GM19438 (cell line): ENCODE results near the gene MECR.
A peak's percentile ranks its signal among the peaks of the same experiment; 100 is the strongest.
"Not testable (repeated sequence)": the region's sequence is repeated elsewhere in the genome, so short reads cannot be mapped to it uniquely, and the experiment has no call there.

ENCODE experiments used
- ATAC-seq: cut with Tn5 transposase; IDR thresholded peaks from one replicate; pipeline ENCODE4 v1.9.1; 2021; ENCODE audit warnings: low read depth; ENCODE audit not compliant: unreplicated experiment

MECR gene

DNA sequence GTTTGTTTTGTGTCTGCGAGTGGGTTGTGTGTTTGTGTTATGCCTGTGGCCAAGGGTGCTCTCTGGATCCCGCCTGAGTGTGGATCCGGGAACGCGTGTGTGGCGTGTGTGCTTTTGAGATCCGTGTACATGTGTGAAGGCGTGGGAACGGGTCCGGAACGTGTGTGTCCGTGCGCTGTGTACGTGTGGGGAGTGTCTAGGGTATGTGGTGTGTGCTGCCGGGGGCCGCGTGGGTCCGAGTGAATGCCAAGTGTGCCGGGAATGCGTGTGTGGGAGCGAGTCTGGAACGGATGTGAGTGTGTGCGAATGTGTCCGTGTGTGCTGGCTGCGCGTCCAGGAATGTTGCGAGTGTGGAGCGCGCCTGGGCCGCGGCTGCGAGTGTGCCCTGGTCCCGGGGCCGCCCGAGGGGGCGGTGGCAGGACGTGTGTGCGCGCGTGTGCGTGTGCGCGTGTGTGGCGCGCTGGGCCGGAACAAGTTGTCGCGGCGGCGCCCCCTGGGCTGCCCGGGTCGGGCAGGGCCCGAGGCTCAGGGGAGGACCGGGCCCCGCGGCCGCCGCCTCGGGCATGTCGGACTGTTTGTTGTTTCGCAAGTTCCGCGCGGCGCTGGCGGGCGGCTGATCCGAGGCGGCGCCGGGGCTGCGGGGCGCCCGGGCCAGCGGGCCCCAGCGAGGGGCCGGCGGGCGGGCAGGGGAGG is 6.5 kb upstream of the MECR start:
- ATAC-seq = no peak

DNA sequence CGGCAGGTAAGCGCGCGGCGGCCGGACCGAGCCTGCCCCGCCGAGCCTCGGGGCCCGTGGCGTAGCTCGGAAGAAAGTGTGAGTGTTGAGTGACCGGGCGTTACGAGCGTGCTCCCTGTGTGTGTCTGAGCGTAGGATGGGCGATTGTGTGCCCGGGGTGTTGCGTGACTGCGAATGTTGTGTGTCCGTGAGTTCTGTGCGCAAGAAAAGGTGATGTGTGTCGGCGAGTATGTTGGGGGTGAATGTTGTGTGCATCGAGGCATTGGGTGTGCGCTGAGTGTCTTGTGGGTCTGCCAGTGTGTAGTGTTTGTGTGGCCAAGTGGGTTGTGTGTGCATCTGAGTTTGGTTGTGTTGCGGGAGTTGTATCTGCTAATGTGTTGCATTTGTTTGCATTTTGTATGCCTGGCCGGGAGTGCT is 6.0 kb upstream of the MECR start:
- ATAC-seq = no peak

DNA sequence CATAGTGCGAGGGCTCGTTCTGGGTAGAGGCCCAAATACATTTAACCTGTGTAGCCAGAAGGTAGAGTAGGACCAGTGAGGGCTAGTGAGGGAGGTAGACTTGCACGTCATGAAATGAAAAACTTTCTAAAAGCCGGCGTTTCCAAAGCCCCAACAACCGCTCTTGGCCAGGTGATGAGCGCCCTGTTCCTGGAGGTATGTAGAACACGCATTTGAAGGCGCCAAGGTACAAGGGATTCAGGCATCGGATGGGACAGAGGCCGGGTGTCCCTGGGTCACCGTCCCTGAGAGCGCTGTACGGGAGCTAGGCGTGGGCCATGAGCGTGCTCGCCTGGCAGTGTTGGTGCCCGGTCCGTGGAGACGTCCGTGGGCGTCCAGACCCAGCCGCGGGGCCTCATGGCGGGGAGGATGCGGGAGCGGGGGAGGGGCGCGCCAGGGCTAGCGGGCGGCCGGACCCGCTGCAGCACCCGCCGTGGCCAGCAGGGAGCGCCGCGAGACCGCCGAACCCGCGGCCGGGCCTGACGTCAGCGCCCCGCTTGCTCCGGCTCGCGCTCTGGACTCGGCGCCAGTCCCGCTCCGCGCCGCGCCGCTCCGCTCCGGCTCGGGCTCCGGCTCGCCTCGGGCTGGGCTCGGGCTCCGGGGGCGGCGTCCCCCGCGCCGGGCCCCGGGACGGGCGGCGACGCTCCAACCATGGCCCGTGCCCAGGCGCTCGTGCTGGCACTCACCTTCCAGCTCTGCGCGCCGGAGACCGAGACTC is 5.4 kb upstream of the MECR start, which contains the start of gene PTPRU:
Gene PTPRU (plus strand): TSS at position 568 of the 757 bp plus-strand sequence. CDS start 123 bp downstream, at position 691.
- ATAC-seq = peak; percentile 63

DNA sequence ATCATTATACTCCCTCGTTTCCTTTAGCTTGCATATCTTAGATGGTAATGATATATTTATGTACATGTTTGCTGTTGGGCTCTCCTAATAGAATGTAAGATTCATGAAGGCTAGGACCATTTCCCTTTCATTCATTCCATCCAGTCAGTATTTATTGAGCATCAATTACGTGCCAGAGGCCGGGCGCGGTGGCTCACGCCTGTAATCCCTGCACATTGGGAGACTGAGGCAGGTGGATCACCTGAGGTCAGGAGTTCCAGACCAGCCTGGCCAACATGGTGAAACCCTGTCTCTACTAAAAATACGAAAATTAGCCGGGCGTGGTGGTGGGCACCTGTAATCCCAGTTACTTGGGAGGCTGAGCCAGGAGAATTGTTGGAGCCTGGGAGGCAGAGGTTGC is 4.1 kb upstream of the MECR start:
- not testable (repeated sequence) for ATAC-seq

DNA sequence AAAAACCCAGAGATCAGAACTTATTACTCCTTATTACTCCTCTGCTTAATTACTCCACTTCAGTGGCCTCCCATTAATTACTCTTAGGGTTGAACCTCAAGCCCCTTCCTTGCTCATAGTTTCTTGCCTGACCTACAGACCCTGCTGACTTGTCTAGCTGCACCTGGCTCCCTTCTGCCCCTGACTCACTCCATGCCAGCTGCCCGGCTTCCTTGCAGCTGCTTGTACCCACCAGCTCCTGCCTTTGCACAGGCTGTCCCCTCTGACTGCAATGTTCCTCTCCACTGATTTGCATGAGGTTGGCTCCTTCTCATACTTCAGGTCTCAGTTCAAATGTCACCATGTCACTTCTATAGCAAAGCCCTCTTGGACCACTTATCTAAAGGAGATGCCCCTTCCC is 3.7 kb upstream of the MECR start:
- ATAC-seq = no peak

DNA sequence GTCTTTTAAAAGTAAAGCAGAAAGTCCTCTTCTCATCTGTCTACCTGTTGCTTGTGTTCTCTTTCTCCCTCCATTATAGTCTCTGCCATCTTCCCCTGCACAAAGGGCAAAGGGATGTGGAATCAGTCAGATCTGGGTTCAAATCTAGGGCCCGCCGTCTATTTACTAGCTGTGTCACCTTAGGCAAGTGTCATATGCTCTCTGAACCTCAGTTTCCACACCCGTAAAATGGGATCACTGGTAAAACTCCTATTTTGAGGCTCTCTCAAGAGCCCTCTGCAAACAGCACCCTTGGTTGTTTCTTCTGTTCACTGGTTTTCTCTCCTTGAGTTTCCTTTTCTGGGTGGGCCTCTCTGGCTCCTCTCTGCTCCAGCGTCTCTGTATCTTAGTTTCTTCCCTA is 3.0 kb upstream of the MECR start:
- no peak for ATAC-seq

DNA sequence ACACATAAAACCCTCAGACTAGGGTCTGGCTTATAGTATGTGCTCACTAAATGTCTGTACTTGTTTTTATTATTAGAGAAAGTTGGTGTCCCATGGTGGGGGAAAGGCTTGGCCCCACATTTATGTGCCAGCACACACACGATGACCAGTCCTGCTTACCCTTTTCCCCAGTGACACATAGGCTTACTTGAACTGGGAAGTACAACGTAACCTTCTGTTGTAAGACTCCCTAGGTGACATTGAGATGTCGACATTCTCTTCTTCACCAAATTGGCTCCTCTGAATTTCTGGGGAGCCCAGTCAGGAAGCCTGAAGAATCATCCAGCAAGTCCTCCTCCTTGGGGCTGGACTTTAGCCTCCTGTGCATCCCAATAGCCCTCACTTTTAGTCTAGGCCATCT is 1.7 kb upstream of the MECR start:
- no peak for ATAC-seq

DNA sequence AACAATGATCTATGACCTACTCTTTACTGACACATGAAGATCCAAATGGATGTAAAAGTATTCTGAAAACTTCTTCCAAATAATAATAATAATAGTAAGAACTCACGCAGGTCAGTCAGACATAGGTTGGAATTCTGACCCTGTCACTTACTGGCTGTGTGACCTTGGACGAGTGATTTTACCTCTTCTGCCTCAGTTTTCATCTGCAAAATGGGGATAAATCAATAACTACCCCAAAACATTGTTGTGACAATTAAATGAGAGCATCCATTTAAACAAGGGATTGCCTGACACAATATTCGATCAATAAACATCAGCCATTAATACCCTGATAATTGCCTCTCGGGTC is 556 bp downstream of the MECR start:
- ATAC-seq = no peak

DNA sequence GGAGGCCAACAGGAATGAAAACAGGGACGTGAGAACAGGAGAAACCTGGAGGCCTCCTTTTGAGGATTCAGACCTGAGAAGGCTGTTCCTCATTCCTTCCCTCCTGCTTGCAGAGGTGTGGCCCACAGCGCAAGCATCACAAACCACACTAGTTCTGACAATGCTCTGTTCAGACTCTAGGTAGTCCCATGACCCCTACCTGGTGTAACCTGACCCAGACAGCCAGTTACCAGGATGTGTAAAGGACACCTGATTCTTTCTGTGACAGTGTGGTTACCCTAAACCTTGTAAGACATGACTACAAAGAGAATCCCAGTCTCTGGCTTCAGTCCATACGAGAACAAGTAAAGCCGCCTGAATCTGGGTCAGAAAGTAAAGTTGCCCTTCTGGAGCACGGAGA is 3.2 kb downstream of the MECR start:
- ATAC-seq = no peak

DNA sequence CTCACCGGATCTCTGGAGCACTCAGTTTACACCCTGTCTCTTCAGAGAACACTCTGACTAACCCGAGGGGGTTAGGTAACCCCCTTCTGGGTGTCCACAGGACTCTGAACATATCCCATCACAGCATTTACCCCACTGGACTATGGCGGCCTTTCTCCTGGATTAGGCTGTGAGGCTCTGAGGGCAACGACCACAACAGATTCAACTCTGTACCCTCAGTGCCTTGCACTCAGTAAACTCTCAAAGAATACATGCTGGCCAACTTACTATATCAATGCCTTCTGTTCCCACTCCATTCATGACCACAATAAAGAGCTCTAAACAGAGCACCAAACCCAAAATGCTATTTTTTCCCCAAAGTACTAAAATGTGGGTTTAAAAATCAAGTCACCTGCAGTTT is 5.4 kb downstream of the MECR start:
- no peak for ATAC-seq

DNA sequence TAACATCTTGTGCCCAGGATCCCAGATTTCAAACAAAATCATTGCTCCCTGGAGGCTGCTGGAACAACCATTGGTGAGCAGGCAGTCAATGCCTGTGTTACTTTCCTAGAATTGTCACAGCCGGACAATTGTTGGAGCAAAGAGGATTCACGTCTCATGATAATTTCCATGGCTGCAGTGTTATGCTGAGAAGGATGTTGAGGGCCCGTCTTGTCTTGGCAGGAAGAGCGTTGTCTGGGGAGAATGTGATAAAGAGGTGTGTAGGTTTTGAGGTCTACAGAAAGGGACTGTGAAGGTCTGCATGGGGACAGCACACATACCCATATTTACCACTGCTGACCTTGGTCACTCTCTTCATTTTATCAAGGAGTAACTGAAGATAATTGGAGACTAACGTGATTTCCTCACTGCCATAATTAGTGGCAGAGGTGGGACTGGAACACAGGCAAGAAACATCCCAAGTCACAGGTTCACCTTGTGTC is 6.3 kb downstream of the MECR start:
- no peak for ATAC-seq

DNA sequence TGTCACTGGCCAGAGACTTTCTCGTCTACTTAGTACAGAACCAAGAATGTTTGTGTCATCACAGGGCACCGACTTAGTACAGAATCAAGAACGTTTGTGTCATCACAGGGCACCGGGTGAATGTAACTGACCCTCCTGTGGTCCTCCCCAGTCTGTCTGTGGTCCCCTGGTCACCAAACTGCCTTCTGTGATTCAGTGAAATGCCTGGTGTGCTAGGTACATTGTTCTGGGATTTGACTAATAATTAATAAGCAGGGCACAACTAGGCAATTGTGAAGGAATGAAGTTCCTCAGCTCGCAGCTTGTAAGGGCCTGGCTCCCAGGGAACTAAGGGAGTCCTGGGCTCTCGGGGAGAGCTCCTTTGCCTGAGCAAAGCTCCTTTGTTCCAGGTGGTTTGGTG is 7.2 kb downstream of the MECR start:
- no peak for ATAC-seq

DNA sequence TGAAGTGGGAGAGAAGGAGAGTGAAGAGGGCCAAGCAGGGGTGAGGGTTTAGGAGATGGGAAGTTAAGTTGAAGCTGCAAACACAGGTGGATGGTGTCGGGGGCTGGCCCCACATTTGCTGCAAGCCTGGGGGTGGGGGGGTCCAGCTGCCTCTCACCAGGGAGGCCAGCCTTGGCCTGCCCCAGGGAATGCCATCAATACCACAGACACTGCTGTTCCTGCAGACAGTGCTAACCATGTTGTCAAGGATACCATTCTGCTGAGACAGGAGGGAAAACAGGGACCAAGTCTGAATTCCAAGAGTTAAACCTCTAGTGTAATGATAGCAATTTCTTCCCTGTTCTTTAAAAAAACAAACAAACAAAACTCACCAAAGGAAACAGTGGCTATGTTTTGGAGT is 8.0 kb downstream of the MECR start:
- ATAC-seq = no peak

DNA sequence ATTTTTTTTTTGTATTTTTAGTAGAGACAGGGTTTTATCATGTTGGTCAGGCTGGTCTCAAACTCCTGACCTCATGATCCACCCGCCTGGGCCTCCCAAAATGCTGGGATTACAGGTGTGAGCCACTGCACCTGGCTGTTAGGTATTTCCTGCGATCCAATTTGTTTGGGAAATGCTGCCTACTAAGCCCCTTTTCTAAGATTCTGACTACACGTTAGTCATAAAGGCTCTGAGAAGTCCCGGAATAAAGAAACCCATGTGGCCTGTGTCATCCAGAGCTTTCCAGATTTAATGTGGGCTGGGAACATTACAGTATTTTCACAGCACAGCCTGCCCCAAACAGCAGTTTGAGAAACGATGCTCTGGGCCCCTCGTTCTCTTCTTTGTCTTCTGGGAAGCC is 8.5 kb downstream of the MECR start:
- not testable (repeated sequence) for ATAC-seq

DNA sequence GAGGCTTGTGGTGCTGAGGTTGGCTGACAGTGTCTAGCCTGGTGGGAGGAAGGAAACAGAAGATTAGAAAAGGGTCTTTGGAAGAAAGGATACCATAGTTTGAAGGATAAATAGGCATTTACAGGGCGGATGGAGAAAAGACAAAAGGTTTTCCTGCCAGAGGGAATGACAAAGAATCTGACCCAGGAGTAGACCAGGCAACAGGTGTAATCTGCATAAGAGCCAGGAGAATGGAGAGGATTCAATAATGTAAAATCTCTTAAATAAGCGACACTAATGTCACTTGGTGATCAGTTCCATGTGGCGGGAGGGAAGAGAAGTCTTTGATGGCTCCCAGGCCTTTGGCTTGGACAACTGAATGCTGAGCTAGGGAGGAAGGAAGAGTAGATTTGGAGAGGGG is 9.4 kb downstream of the MECR start:
- ATAC-seq = no peak

DNA sequence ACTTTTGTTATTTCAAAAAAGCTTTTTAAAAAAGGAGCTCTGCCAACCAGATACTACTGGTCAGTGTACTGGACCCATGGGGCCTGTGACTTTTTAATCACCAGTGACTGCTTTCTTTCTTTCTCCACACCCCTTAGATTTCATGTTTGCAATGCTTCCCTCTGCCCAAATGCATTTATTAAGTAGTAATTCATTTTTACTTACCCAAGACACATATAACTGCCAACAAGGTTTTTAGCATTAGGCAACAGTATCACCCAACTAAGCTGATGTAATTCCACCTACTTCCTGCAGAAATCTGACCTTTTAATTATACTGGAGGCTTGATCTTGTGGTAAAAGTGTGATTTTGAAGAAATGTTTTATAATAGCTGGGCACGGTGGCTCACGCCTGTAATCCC is 12.5 kb downstream of the MECR start:
- ATAC-seq = no peak

DNA sequence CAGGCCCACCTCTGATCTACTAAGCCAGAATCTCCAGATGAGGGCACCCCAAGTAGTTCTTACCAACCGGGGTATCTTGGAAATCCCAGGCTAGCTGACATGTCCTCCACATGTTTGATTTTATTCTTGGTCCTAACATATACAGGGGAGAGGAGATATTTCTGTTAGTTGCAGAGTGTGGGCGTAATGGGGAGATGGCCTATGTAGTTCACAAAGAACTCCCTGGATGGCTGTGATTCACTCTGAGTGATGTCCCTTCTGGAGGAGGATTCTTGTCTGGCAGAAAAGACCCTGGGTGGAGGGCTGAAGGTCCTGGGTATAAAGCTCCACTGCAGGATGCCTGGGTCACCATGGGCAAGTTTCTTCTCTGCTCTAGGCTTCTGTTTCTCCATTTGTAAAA is 13.1 kb downstream of the MECR start:
- no peak for ATAC-seq

DNA sequence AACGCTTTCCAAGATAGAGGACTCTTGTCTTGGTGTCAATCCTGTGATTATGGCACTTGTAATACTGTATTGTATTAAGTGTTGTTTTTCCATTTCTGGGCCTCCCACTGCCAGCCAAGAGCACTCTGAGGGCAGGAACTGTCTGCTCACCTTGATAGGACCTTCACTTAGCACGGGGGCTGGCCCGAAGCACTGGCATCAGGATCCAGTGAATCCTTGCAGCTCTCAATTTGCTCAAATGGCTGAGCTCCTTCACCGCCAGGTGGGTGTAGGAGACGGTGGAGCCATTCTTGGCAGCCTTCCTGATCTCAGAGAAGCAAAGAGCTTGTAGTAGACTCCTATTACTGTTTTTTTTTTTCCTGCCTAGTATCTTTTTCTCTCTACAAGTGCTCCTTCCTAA is 17.7 kb downstream of the MECR start:
- no peak for ATAC-seq

DNA sequence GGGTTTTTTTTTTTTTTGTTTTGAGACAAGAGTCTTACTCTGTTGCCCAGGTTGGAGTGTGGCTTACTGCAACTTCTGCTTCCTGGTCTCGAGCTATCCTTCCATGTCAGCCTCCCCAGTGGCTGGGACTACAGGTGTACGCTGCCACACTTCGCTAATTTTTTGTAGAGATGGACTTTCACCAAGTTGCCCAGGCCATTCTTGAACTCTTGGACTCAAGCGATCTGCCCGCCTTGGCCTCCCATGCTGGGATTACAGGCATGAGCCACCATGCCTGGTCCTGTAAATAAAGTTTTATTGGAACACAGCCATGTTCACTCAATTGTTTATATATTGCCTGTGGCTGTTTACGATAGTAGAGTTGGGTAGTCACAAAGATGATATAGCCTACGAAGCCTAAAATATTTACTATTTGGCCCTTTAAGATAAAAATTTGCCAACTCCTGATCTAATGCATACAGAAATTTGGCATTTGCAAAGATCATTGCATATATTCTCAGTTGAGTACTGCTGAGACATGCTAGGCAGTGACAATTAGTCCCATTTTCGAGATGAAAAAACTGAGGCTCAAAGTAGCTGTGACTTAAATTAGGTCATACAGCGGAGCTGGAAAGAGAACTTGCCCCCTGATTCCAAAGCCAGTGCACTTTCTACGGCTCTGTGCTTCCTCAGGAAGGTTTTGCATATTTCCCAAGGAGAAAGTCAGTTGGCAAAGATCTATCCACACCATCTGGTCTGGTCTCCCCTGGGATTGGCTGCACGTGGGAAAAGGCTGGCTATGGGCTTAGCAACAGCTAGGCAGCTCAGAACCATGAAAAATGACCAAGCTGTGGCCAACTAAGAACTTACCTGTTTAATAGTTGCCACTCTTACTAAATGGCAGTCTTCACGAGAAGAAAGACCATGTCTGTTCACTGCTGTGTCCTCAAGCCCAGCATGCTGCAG is 19.4 kb downstream of the MECR start:
- no peak for ATAC-seq

DNA sequence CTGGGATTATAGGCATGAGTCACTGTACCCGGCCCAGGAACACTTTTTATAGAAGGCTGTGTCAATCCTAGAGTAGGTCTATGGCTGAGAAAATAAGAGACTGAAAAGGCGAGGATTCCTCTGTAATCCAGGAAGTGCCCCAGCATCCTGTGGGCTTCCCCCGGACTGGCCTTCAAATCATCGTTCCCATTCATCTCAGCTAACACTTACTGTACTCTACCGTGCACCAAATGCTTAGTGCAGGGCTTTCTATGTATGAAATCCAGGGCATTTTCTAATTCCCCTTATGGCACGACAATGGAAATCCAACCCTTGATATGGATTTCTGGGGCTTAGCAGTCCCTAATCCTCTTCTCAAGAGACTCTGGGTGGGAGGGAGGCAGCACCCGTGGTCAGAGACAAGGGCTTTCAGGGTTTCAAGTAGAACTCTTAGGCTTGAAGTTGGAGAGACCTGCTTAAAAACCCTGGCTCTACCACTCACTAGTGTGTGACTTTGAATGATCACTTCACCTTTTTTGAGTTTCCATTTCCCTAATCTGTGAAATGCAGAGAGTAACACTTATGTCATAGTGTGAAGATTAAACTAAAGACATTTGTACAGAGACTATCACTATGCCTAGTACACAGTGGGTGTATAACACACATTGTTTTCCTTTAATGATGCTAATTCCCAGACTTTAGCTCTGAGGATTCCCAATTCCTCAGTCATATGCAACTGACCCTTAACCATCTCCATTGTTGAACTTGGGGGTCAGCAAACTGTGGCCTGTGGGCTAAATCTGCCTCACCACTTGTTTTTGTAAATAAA is 20.3 kb downstream of the MECR start:
- no peak for ATAC-seq
